Caki2 (cell line): ENCODE data around the gene ADD1. TPM values are rescaled to one million over a fixed set of nuclear protein-coding genes. Genes with fewer than 3 reads are reported as not detected.

Experiments used
- DNase-seq: peaks from one replicate; pipeline ENCODE4 v3.0.0-alpha.2; 2015; ENCODE audit warnings: low read depth
- in situ Hi-C: cut with HindIII; loops from 2 replicates; pipeline ENCODE4 v1.10.0; 2016; ENCODE audit warnings: low sequenced_read_pairs, low pct_unique_long_range_greater_than_20kb, mixed read lengths
- total RNA-seq: library from RNA; depleted of rRNA; stranded (reverse); fragments of >200 nt; shearing (Covaris generic); gene quantifications from 2 replicates; pipeline ENCODE4 v1.2.3, GENCODE V29; 2014; ENCODE audit warnings: low replicate concordance; rRNA removed

The ADD1 gene, protein sequence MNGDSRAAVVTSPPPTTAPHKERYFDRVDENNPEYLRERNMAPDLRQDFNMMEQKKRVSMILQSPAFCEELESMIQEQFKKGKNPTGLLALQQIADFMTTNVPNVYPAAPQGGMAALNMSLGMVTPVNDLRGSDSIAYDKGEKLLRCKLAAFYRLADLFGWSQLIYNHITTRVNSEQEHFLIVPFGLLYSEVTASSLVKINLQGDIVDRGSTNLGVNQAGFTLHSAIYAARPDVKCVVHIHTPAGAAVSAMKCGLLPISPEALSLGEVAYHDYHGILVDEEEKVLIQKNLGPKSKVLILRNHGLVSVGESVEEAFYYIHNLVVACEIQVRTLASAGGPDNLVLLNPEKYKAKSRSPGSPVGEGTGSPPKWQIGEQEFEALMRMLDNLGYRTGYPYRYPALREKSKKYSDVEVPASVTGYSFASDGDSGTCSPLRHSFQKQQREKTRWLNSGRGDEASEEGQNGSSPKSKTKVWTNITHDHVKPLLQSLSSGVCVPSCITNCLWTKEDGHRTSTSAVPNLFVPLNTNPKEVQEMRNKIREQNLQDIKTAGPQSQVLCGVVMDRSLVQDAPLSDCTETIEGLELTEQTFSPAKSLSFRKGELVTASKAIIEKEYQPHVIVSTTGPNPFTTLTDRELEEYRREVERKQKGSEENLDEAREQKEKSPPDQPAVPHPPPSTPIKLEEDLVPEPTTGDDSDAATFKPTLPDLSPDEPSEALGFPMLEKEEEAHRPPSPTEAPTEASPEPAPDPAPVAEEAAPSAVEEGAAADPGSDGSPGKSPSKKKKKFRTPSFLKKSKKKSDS
- total RNA-seq = 98.4 and 132 TPM in 2 replicates

DNA sequence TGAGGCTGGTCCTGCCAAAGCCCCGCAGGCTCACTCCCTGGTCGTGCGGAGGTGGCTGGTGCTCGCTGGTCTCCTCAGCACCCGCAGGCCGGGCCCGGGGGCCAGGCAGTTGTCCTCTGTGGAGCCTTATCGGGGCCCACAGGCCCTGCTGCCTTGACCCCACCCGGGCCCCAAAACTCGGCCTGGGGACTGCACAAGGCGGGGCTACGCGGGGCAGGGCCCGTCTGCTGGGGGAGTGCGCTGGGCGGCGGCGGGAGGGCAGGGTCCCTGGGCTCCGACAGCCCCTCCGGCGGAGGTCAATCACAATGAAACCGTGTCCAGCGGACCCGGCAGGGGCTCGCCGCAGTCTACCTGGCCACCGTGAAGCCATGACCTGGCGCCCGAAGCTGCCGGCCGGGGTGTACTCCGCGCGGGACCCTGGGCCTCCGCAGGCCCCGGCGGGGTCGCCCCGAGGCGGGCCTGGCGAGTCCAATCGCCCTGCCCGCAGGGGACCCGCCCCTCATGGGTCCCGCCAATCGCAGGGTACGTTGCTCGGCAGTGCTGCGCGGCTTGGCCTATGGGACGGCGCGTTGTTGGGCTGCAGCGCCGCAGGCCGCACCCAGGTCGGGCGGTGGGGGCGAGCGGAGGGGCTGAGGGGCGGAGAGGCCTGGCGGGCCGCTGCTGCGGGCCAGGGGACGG is at the start of gene ADD1:
ADD1 (plus strand) TSS at position 582 of the 678 bp plus-strand sequence. CDS start 32,072 bp downstream, outside the sequence.
- in situ Hi-C loops = no loop called here
- peak; percentile 91 for DNase-seq

DNA sequence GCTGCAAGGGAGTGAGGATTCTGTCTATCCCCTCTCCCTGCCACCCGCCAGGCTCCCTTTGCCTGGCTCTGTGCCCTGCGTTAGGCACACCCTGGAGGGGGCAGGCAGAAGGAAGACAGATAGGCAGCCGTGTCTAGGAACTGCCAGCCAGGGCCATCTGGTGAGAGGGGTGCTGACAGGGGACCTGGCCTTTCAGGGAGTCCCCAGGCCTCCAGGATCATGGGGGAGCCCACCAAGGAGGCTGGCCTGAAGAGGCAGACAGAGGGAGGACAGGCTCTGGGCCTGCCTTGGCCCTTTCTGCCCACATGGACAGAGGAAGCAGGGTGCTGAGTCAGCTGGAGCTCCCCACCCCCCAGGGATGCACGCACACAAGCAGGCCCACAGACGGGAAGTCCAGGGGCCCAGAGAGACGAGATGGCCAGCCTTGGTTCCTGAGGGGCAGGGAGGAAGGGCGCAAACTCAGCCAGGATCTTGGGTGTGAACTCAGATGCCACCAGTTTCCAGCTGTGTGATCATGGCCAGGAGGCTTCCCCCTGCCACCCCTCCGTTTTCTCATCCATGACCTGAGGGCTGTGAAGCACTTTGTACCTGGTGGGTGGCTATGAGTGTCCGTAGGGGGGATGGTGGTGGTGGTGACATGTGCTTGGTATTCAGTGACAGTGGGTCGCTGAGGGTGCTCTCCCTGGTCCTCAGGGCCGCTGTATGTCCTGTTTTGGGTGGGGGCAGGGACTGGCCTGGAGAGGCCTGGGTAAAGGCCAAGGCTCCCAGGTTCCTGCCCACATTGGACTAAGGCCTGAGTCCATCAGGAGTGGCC is 49.0 kb upstream of the ADD1 start:
- DNase-seq = peak; percentile 76
- in situ Hi-C loops = no loop called here

DNA sequence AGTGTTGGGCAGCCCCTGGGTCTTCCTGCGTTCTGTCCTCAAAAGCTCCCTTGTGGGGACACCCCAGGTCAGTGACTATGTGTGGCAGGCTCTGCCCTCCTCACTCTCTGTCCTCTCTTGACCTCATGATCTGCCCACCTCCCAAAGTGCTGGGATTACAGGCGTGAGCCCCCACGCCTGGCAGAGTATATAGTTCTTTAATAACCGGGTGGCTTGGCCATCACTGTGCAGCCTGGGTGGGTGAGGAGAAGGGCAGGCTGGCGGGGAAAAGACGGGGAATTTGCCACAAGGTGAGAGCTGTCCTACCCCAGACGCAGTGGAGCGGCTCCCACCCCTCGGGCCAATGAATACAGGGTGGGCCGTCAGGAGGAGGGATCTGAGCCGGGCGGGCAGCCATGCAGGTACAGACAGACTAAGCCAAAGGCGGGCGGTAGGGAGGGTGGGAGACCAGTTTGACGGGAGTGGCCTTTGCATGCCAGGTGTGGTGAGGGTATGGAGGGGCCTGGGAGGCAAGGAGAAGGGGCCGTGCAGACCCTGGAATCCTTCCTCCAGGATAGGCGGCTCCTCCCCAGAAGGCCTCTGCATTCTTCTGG is 48.2 kb upstream of the ADD1 start:
- in situ Hi-C loops = no loop called here
- DNase-seq = peak; percentile 63

DNA sequence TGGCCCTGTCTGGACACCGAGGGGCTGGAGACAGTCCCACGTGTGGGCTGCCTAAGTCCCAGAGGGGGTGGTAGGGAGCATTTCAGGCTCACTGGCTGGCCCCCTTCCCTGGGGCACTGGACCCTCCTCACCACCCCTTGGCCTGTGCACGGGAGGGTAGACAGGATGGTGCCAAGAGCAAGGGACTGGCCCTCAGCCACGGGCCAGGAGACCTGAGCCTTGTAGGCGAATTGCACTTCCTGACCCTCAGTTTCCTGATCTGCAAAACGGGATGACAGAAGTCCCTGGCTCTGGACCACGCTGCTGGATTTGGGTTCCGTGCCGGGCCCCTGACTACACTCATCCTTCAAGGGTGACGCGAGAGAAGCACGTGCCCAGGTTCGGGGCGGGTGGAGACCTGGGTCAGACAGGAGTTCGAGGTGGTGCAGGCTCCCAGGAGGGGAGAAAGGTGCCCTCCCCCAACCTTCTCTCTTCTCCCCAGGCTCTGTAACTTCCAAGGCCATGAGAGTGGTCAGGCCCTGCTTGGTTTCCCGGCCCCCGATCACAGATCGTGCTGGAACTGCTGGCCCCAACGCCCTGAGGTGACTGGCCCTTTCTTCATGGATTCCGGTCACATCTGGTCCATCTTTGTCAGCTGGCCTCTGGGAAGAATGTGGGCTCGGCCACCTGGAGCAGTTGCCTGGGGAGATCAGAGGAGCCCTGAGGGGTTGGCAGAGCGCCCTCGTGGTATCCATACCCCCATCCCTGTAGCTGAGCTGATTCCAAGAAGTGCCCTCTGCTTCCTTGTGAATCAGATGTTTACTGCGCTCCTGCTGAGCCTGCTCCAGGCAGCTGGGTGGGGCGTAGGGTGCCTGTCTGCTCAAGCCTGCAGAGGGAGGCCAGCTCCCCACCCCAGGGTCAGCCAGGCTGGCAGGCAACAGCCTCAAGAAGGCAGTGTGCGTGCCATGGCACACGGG is 47.5 kb upstream of the ADD1 start:
- DNase-seq = peak; percentile 96
- in situ Hi-C loops = no loop called here

DNA sequence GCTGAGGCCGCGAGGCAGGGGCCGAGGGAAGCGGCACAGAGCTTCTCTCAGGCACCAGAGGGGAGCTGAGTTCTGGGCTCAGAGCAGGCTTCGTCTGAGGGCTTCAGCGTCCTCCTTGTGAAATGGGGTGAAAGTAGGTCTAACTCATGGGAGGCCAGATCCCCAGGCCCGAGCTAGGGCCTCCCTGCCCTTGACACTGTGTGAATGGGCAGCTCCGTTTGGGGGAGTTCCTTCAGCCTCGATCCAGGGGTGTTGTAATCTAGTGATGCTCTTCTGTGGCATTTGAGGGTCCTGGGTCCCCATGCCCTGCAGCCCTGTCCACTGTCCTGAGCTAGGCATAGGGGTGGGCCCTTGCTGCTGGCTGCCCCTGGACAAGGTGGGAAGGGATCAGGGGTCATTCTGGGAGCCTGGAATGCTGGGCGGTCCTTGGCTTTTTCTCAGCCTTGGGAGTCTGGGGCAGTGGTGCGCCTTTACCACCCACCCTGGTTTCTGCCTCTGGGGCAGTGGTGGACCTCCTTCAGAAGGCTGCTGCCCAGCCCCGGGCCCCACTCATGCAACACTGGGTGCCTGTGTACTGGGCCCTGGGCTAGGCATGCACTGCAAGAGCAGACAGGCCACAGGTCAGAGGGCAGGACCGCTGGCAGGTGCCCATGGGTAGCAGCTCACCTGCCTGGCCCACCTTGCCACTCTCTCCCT is 46.6 kb upstream of the ADD1 start:
- in situ Hi-C loops = no loop called here
- no peak for DNase-seq

DNA sequence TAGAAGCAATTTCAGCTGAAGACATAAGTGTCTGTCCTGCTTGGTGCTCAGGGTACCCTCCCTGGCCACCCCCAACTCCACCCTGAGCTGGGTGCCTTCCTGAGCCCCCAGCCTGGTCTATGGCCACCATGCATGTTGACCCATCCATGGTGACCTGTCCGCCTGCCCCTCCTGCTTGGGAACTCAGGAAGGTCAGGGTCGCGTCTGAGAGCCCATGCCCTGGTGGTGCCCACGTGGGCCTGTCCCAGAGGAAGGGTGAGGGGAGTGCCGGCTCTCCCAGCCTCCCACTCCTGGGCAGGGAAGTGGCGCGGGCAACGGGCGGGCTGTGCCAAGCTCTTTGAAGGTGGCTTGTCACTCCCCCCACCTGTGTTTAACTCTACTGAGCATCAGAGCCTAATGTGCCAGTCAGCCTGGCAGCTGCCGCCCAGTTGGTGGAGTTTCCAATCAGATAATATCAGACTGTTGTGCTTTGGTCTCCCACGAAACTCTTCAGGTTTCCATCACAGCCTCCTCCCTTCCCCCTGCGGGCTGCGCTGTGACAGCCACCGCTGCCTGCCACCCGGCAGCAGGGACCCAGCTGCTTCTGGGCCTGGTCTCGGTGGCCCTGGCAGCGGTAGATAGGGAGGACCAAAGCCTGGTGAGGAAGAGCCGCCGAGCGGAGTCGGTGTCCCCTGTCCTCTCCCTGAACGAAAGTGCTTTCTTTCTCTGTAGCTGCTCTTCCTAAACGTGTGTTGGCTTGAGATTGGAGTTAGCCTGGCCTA is 45.9 kb upstream of the ADD1 start:
- in situ Hi-C loops = no loop called here
- DNase-seq = no peak

DNA sequence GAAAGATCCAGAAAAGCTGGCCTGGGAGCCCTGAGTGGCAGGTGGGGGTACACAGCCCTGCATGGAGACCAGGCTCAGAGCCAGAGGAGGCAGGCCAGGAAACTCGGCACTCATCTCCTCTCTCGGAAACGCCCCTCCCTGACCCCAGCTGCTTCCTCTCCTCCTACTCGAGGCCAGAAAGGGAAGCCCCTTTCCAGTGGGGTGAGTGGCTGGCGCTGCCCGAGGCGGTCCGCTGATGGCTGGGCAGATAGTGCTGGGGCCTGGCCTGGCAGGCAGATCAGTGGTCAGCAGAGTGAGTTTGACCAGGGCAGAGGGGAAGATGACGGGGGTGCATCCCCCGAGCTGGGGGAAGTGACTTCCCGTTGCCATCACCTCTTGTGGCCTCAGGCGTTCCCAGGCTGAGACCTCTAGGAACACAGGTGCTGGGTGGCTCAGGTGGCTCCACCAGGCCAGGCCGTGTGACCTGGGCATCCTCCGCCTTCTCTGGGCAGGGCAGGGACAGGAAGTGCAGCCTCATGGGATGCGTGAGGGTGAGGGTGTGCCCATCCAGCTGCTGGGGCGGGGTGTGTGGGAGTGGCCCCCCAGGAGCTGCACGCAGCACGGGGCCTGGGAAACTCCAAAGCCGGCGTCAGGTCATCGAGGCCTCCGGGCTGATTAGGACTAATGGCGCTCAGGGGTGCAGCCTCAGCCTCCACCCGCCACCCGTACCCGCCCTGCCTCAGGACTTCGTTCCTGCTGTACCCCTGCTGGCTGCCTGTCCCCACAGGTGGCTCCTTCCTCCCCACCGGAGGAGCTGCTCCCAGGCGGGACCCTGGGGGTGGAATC is 45.0 kb upstream of the ADD1 start:
- peak; percentile 92 for DNase-seq
- in situ Hi-C loops = no loop called here

DNA sequence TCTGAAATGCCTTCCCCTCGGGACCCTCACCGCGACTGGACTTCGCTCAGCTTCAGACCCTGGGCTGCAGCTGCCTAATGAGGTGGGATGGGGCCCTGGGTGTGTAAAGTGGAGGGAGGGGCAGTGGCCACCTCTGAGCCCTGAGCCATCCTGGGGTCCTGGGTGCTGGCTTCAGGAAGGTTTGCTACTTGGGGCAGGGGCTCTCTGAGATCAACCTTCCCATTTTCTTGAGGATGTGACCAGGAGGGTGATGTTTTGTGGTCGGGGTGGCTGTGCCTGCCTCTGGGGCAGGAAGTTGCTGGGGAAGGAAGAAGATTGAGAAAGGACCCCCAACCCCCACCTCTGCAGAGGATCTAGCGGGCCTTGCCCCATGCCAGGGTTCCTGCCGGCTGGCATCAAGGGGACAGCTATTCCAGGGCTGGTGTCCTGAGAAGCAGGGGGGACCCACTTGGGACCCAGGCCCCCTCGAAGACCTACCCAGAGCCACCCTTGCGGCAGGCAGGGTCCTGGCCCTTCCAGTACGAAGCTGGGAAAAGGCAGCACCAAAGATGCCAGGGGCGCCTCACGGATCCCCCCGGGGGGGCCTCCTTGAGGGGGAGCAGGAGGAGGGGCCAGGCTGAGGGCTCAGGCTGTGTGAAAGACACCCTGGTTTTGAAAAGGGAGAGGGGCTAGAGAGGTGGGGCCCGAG is 44.3 kb upstream of the ADD1 start:
- DNase-seq = no peak

DNA sequence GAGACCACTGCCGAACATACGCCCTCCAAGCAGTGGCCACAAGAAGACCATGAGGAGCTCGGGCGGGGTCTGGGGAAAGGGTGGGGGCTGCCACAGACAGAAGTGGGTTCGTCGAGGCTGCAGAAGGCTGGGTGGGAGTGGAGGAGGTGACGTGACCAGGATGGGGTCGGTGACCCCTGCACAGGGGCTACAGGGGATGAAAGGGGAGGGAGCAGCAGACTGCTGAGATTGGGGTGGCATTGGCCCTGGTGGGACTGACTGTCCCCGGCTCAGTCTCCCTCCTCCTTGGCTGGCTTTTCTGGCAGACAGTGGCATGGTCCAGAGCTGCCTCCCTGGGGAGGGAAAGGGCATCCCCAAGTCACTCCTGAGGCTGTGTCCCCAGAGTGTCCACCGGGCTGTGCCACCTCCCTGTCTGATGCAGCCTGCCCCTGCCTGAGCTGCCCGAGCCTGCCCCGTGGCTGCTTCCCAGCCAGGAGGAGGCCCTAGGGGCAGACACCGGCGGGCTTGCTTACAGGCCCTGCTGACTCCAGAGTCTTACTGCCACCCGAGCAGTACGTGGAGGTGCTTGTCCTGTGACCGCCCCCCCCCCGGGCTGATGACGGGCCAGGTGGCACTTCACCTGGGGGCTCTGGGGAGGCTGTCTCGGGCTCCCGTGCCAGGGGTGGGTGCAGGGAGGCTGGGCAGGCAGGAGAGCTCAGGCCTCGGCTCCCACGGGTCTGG is 43.5 kb upstream of the ADD1 start:
- in situ Hi-C loops = no loop called here
- peak; percentile 41 for DNase-seq

More for the DNA sequence above, 44.3 kb upstream of the ADD1 start:
- in situ Hi-C loops = no loop called here

DNA sequence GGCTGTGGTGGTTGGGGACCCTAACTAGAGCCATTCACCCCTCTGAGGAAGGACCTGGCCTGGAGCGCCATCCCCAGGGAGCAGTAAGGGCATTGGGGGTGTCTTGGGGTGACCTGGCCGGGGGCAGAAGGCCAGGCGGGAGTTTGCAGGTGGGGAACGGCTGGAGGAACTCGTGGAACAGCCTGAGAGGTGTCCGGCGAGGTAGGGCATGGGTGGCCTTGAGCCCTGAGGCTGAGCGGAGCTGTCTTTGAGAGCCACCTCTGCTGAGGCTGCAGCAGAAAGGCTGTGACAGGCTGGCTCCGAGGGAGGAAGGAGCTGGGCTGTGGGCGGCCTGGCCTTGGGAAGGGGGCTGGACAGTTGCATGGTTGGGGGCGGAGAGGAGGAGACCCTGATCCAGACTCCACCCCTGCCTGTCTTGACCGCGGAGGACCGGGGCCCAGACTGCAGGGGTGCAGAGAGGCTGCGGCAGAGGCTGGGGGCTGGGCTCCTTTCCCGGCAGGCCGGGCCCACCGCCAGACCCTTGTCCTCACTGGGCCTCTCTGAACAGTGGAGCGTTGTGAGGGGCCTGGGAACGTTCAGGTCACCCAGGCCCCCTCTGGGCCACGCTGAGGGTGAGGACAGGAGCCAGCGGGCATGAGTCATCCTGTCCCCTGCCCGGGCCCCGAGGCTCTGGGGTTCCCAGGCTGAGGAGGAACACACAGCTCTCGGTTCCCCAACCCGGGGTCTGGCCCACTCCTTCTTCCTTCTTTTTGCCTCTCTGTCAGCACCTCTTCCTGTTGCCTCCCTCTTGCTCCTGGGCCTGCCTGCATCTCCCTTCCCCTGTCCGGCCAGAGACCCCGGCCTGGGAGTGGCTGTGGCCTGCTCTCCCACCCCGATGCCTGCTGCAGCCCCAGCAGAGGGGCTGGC is 42.7 kb upstream of the ADD1 start:
- in situ Hi-C loops = no loop called here

DNA sequence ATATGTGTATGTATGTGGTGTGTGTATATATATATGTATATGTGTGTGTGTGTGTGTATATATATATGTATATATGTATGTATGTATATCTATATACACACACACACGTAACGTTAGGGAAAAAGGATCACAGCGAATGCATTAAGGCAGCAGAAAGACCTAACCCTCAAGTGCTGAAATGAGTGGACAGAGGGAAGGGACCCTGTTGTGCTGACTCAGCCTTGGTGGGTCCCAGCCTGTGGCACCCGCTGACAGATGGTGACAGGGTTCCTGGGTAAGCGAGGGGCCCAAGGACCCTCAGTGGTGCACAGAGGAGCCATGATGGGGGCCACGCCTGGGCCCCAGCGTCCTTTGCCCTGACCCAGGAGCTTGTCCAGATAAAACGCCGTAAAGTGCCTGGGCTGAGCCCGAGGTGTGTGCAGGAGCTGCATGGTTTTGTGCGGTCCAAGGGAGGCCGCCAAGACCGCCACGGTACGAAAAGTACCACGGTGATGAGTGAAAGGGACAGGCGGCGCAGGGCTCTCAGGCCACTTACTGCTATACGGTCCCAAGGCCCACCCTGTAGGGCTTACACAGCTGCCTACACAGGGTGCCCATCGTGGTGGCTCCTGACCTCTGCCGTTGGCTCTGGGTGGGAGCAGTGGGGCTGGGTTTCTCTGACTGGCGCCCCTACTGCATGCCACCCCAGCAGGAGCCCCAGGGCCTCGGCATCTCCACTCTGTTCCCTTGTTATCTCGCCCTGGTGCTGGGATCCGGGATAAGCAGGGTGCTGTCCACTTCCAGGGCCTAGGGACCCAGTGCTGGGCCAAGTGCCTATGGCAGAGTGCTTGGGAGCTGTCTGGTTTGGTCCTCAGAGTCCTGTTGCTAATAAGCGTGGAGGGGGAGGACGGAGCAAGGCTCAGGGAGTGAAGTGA is 40.8 kb upstream of the ADD1 start:
- in situ Hi-C loops = no loop called here
- DNase-seq = no peak

More for the DNA sequence above, 42.7 kb upstream of the ADD1 start:
- DNase-seq = peak; percentile 75
